IMR-90 (cell line): ENCODE results near the gene EIF1AX. TPM values are rescaled to one million over a fixed set of nuclear protein-coding genes. Genes with fewer than 3 reads are reported as not detected.

Experiments
- ATAC-seq: fragments of 200-7000 bp; cut with Tn5 transposase; 2 replicates; pipeline ENCODE4 v1.9.1; 2020; ENCODE audit warnings: low read depth, mild to moderate bottlenecking, moderate library complexity
- BruUV-seq: library from RNA; stranded (reverse); fragments of 400-500 nt; replicated peaks from 2 replicates; lab custom pipeline; 2021; lab: Mats Ljungman, UMichigan
- CTCF ChIA-PET: fragments of 300-600 bp; formaldehyde crosslinking; extraction: SDS; loops from one replicate; lab custom pipeline; 2021; ENCODE audit warnings: antibody characterized with exemption; lab: Yijun Ruan, JAX
- POLR2A ChIA-PET: fragments of 300-600 bp; sonication (Branson Sonifier 250); formaldehyde crosslinking; loops from one replicate; lab custom pipeline; 2022; ENCODE audit warnings: antibody characterized with exemption; ENCODE audit not compliant: unreplicated experiment; lab: Charles Lee
- DNase-seq: peaks from one replicate; pipeline ENCODE4 v3.0.0; 2013
- H2AFZ ChIP-seq: replicated peaks from 2 replicates; pipeline ENCODE3; 2013; ENCODE audit warnings: low read length, mild to moderate bottlenecking; ENCODE audit not compliant: poor library complexity
- H2AK5ac ChIP-seq: 2 replicates; pipeline ENCODE4 v1.6.1; 2013; ENCODE audit warnings: low read depth, low read length, inconsistent platforms
- H2AK9ac ChIP-seq: replicated peaks from 2 replicates; pipeline ENCODE3; 2013; ENCODE audit warnings: mild to moderate bottlenecking, low read depth, low read length, moderate library complexity; ENCODE audit not compliant: poor library complexity
- H2BK120ac ChIP-seq: 2 replicates; pipeline ENCODE4 v1.6.1; 2013; ENCODE audit warnings: low read depth, low read length, inconsistent platforms
- H2BK15ac ChIP-seq: 3 replicates; pipeline ENCODE4 v1.6.1; 2013; ENCODE audit warnings: low read depth, low read length, inconsistent platforms
- H2BK20ac ChIP-seq: 2 replicates; pipeline ENCODE4 v1.6.1; 2013; ENCODE audit warnings: low read depth, mild to moderate bottlenecking, inconsistent platforms, low read length, moderate library complexity
- H2BK5ac ChIP-seq: 2 replicates; pipeline ENCODE4 v1.6.1; 2013; ENCODE audit warnings: mild to moderate bottlenecking, low read depth, low read length, inconsistent platforms; ENCODE audit not compliant: poor library complexity, severe bottlenecking
- H3K14ac ChIP-seq: replicated peaks from 2 replicates; pipeline ENCODE4 v1.6.1; 2013; ENCODE audit warnings: low read depth, low read length, inconsistent platforms
- H3K18ac ChIP-seq: 2 replicates; pipeline ENCODE4 v1.6.1; 2013; ENCODE audit warnings: low read depth, low read length, control low read depth
- H3K23ac ChIP-seq: 2 replicates; pipeline ENCODE4 v1.6.1; 2013; ENCODE audit warnings: low read depth, low read length, inconsistent platforms
- H3K27ac ChIP-seq: 2 replicates; pipeline ENCODE4 v1.5.1; 2013; ENCODE audit warnings: mild to moderate bottlenecking, control low read depth, low read length; ENCODE audit not compliant: insufficient read depth
- H3K27me3 ChIP-seq: 2 replicates; pipeline ENCODE4 v1.6.1; 2013; ENCODE audit warnings: low read length; ENCODE audit not compliant: control insufficient read depth, insufficient read depth
- H3K36me3 ChIP-seq: 2 replicates; pipeline ENCODE4 v1.6.1; 2013; ENCODE audit warnings: low read length, mixed read lengths; ENCODE audit not compliant: control insufficient read depth, insufficient read depth
- H3K4ac ChIP-seq: 2 replicates; pipeline ENCODE4 v1.6.1; 2013; ENCODE audit warnings: low read depth, low read length, inconsistent platforms
- H3K4me1 ChIP-seq: 2 replicates; pipeline ENCODE4 v1.6.1; 2013; ENCODE audit warnings: low read length, mixed read lengths; ENCODE audit not compliant: control insufficient read depth, insufficient read depth
- H3K4me2 ChIP-seq: 2 replicates; pipeline ENCODE4 v1.6.1; 2013; ENCODE audit warnings: low read depth, mild to moderate bottlenecking, control low read depth, low read length, moderate library complexity
- H3K4me3 ChIP-seq: 2 replicates; pipeline ENCODE4 v1.5.1; 2013; ENCODE audit warnings: low read depth, mild to moderate bottlenecking, control low read depth, low read length, moderate library complexity; ENCODE audit not compliant: insufficient read depth
- H3K56ac ChIP-seq: 2 replicates; pipeline ENCODE4 v1.6.1; 2013; ENCODE audit warnings: low read length, inconsistent platforms; ENCODE audit not compliant: insufficient read depth; ENCODE audit errors: extremely low read depth
- H3K79me1 ChIP-seq, 2 experiments: 2 replicates each; pipeline ENCODE4 v1.6.1; 2013; ENCODE audit warnings: low read length in 2 of 2, inconsistent platforms in 1 of 2, low read depth in 1 of 2
- H3K9ac ChIP-seq: 2 replicates; pipeline ENCODE4 v1.6.1; 2013; ENCODE audit warnings: low read depth, low read length, control low read depth
- H3K9me1 ChIP-seq: 2 replicates; pipeline ENCODE4 v1.6.1; 2013; ENCODE audit warnings: low read length, inconsistent platforms; ENCODE audit not compliant: insufficient read depth
- H3K9me3 ChIP-seq: 2 replicates; pipeline ENCODE4 v1.6.1; 2013; ENCODE audit warnings: low read length; ENCODE audit not compliant: control insufficient read depth, insufficient read depth
- H4K20me1 ChIP-seq: 2 replicates; pipeline ENCODE4 v1.6.1; 2013; ENCODE audit warnings: low read length, inconsistent platforms; ENCODE audit not compliant: insufficient read depth
- H4K5ac ChIP-seq: 2 replicates; pipeline ENCODE4 v1.6.1; 2013; ENCODE audit warnings: mild to moderate bottlenecking, low read depth, low read length, control low read depth
- H4K8ac ChIP-seq, 2 experiments: 2 replicates each; pipeline ENCODE4 v1.6.1; 2013; ENCODE audit warnings: low read depth in 2 of 2, low read length in 2 of 2, control low read depth in 1 of 2, inconsistent platforms in 1 of 2
- H4K91ac ChIP-seq: 2 replicates; pipeline ENCODE4 v1.6.1; 2013; ENCODE audit warnings: low read depth, low read length, inconsistent platforms; ENCODE audit not compliant: insufficient read depth
- BHLHE40 ChIP-seq: fragments of 150-350 bp; IDR thresholded peaks from 2 replicates; pipeline ENCODE4 v1.6.1; 2016; ENCODE audit warnings: mild to moderate bottlenecking, low read depth, low read length
- CEBPB ChIP-seq: IDR thresholded peaks from 2 replicates; pipeline ENCODE4 v1.6.1; 2012; ENCODE audit warnings: low read depth, low read length, improper control_type of control experiment
- FOS ChIP-seq: fragments of 150-350 bp; IDR thresholded peaks from 2 replicates; pipeline ENCODE4 v1.6.1; 2016; ENCODE audit warnings: low read depth, low read length
- MAFK ChIP-seq: IDR thresholded peaks from 2 replicates; pipeline ENCODE4 v1.6.1; 2012; ENCODE audit warnings: low read depth, low read length, improper control_type of control experiment
- POLR2A ChIP-seq: IDR thresholded peaks from 2 replicates; pipeline ENCODE4 v1.6.1; 2012; ENCODE audit warnings: mild to moderate bottlenecking, low read depth, low read length
- SMC3 ChIP-seq: fragments of 150-350 bp; IDR thresholded peaks from 2 replicates; pipeline ENCODE4 v1.6.1; 2016; ENCODE audit warnings: low read depth, mild to moderate bottlenecking, antibody characterized with exemption, low read length, moderate library complexity
- WGBS, 2 experiments: methylation state at CpG; one replicate each; pipeline versions ENCODE4 v1.1.5 to v1.1.7; 2013; ENCODE audit warnings: missing lambda C conversion rate in 2 of 2; ENCODE audit not compliant: insufficient read length in 1 of 2; ENCODE audit errors: extremely low coverage in 2 of 2; 5-methylcytosine and 5-hydroxymethylcytosine counted together
- dilution Hi-C: fragments of 300-500 bp; cut with HindIII; formaldehyde crosslinking; loops from one replicate; pipeline ENCODE4 v1.14.3; 2018; ENCODE audit warnings: low sequenced_read_pairs; ENCODE audit not compliant: unreplicated experiment
- in situ Hi-C: fragments of 300-500 bp; cut with MboI; formaldehyde crosslinking; loops from 3 replicates; pipeline ENCODE4 v1.14.3; 2019; ENCODE audit warnings: low sequenced_read_pairs, inconsistent platforms, mixed read lengths
- intact Hi-C: fragments of 100-400 bp; cut with micrococcal nuclease; formaldehyde crosslinking; loops from 2 replicates; pipeline ENCODE4 v1.10.0; 2022
- polyA plus RNA-seq, 3 experiments: library from polyadenylated mRNA; depleted of rRNA; stranded (reverse); fragments of >200 nt; gene quantifications; 2 replicates each; pipeline ENCODE4 v1.2.3, GENCODE V29; 2012; ENCODE audit warnings: low replicate concordance in 1 of 3
- total RNA-seq: library from RNA; depleted of rRNA; stranded (reverse); fragments of >200 nt; gene quantifications from 2 replicates; pipeline ENCODE4 v1.2.3, GENCODE V29; 2012
- TF ChIP-seq, protein P1 (sequence below): fragments of 150-350 bp; IDR thresholded peaks from 2 replicates; pipeline ENCODE4 v1.6.1; 2016; ENCODE audit warnings: low read depth, mild to moderate bottlenecking, low read length, moderate library complexity, borderline replicate concordance

Gene EIF1AX
- total and polyA plus RNA-seq, 2 of the 4 experiments (the other 2 are of a cell fraction): 12.2 to 44.5 TPM

GRCh38 chrX:20143111-20143510 lies 1.5 kb upstream of the EIF1AX start:
- Histone ChIP-seq H3K23ac (no peak overlapping the region), H3K27me3 (no peaks in the 10 kb centered on the region), H3K18ac (no peak overlapping the region), H2BK5ac (no peak overlapping the region), H4K5ac (no peak overlapping the region), H3K4me2 (no peak overlapping the region), H3K9me3 (no peaks in the 10 kb centered on the region), H4K91ac (no peak overlapping the region), H4K20me1 (peaks cover 19% of the 10 kb centered on the region), H3K4me3 (no peak overlapping the region), H2BK15ac (no peak overlapping the region), H3K79me1 (peaks cover 4 to 9% of the 10 kb centered on the region in 2 experiments), H3K4me1 (peaks cover 4% of the 10 kb centered on the region), H3K36me3 (no peaks in the 10 kb centered on the region; the same call in 1 of the 2 replicates), H3K27ac (no peak overlapping the region), H4K8ac (no peak overlapping the region), H2AFZ (no peak overlapping the region), H3K9me1 (peaks cover 5% of the 10 kb centered on the region; the same call in 1 of the 2 replicates), H3K9ac (no peak overlapping the region), H2AK5ac (no peak overlapping the region), H3K14ac (no peak overlapping the region), H2BK120ac (no peak overlapping the region), H2AK9ac (no peak overlapping the region), H3K56ac (no peak overlapping the region), H2BK20ac (no peak overlapping the region), H3K4ac (no peak overlapping the region)
- CTCF ChIA-PET: no interaction called here
- intact Hi-C loops: no loop called here
- dilution Hi-C loops: no loop called here
- WGBS, 2 experiments: no CpG with 5 or more reads among the region's 6 CpGs
- no TSS peak for BruUV-seq
- no peak for TF ChIP-seq BHLHE40
- no peak for TF ChIP-seq SMC3
- no peak for TF ChIP-seq CEBPB
- TF ChIP-seq POLR2A: no peak
- TF ChIP-seq, protein P1, sequence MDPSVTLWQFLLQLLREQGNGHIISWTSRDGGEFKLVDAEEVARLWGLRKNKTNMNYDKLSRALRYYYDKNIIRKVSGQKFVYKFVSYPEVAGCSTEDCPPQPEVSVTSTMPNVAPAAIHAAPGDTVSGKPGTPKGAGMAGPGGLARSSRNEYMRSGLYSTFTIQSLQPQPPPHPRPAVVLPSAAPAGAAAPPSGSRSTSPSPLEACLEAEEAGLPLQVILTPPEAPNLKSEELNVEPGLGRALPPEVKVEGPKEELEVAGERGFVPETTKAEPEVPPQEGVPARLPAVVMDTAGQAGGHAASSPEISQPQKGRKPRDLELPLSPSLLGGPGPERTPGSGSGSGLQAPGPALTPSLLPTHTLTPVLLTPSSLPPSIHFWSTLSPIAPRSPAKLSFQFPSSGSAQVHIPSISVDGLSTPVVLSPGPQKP: no peak
- no peak for TF ChIP-seq FOS
- no peak for TF ChIP-seq MAFK
- DNase-seq (no peak), ATAC-seq (no peak)
- in situ Hi-C loops: no loop called here
- POLR2A ChIA-PET: no interaction called here
